ENCODE data around the gene SPSB4. TPM values are rescaled to one million over a fixed set of nuclear protein-coding genes. Genes with fewer than 3 reads are reported as not detected.

Gene SPSB4
- total and polyA plus RNA-seq, 10 of the 15 experiments (the other 5 are each of a cell fraction or from before 2014, with no cell fraction given) = not detected

- H3K27me3 ChIP-seq (replicated peaks in 1 of 2; ENCODE audit: control insufficient read depth in 2 of 2, insufficient read depth in 2 of 2, low read length in 1 of 2) = no peaks in the 10 kb centered on the region; a peak in 3 of 4 replicates
- H3K79me2 ChIP-seq (ENCODE audit: control insufficient read depth, insufficient read depth, low read length) = no peaks in the 10 kb centered on the region
- POLR2A ChIA-PET = no interaction called here
- in situ Hi-C loops (cut with MboI) (no loop called here), intact Hi-C loops (cut with micrococcal nuclease; ENCODE audit: unreplicated experiment) (no loop called here)
- RAD21 ChIA-PET (ENCODE audit: unreplicated experiment) = no interaction called here
- no peak overlapping the region for H2AFZ ChIP-seq (ENCODE audit: control insufficient read depth, low read depth, low read length)
- SMC1A ChIA-PET (ENCODE audit: uncharacterized antibody, unreplicated experiment) = no interaction called here
- no peak for TF ChIP-seq TCF12 (IDR thresholded peaks at IDR 0.05; ENCODE audit: low read depth, low read length)
- no peak for TF ChIP-seq TCF7 (IDR thresholded peaks at IDR 0.05; ENCODE audit: borderline replicate concordance)
- no peak overlapping the region for H3K27ac ChIP-seq (ENCODE audit: control insufficient read depth, insufficient read depth)
- H3K4me2 ChIP-seq (ENCODE audit: control insufficient read depth, insufficient read depth) = no peak overlapping the region
- no peak overlapping the region for H3K9ac ChIP-seq (ENCODE audit: control insufficient read depth, insufficient read depth, low read length)
- BruUV-seq (replicated peaks) = no TSS peak
- FAIRE-seq (no peak), ATAC-seq (no peak), DNase-seq (ENCODE audit: low read depth, low spot score) (no peak)
- no peaks in the 10 kb centered on the region for H3K36me3 ChIP-seq (ENCODE audit: control insufficient read depth in 2 of 2, insufficient read depth in 2 of 2, low read length in 1 of 2)
- H4K20me1 ChIP-seq (ENCODE audit: control insufficient read depth, insufficient read depth) = no peaks in the 10 kb centered on the region
- H3K4me1 ChIP-seq (ENCODE audit: control insufficient read depth, insufficient read depth, low read length) = no peaks in the 10 kb centered on the region
- H3K4me3 ChIP-seq = no peak overlapping the region
- CTCF ChIA-PET = interaction anchor here (1.2 kb wide), 1 partner anchor 13 kb away, joined by 3 read pairs; no protein-coding TSS in a partner anchor
- 75% methylated on average over 60 of the region's 81 CpGs for WGBS (ENCODE audit: insufficient coverage, insufficient replicate concordance, low lambda C conversion rate, missing lambda C conversion rate)
- H3K9me3 ChIP-seq (replicated peaks; ENCODE audit: control insufficient read depth, insufficient read depth, low read length) = no peaks in the 10 kb centered on the region
Observed at GRCh38 chr3:141065841-141066805, 15.0 kb downstream of the SPSB4 start.

GRCh38 chr3:141067206-141067974, 16.2 kb downstream of the SPSB4 start:
- Histone ChIP-seq H3K9ac (ENCODE audit: control insufficient read depth, insufficient read depth, low read length) (no peak overlapping the region), H3K36me3 (ENCODE audit: control insufficient read depth in 2 of 2, insufficient read depth in 2 of 2, low read length in 1 of 2) (no peaks in the 10 kb centered on the region), H3K4me2 (ENCODE audit: control insufficient read depth, insufficient read depth) (no peak overlapping the region), H3K27ac (ENCODE audit: control insufficient read depth, insufficient read depth) (no peak overlapping the region), H3K27me3 (replicated peaks in 1 of 2; ENCODE audit: control insufficient read depth in 2 of 2, insufficient read depth in 2 of 2, low read length in 1 of 2) (no peaks in the 10 kb centered on the region; a peak in 3 of 4 replicates), H3K4me3 (no peak overlapping the region), H3K4me1 (ENCODE audit: control insufficient read depth, insufficient read depth, low read length) (no peaks in the 10 kb centered on the region), H3K79me2 (ENCODE audit: control insufficient read depth, insufficient read depth, low read length) (no peaks in the 10 kb centered on the region), H2AFZ (ENCODE audit: control insufficient read depth, low read depth, low read length) (no peak overlapping the region), H4K20me1 (ENCODE audit: control insufficient read depth, insufficient read depth) (no peaks in the 10 kb centered on the region), H3K9me3 (replicated peaks; ENCODE audit: control insufficient read depth, insufficient read depth, low read length) (no peaks in the 10 kb centered on the region)
- FAIRE-seq = no peak
- ChIA-PET RAD21 (ENCODE audit: unreplicated experiment) (no interaction called here), CTCF (interaction anchor here (0.9 to 1.2 kb wide), 2 partner anchors 12 to 124 kb away, joined by 3 to 4 read pairs; no protein-coding TSS in a partner anchor), SMC1A (ENCODE audit: uncharacterized antibody, unreplicated experiment) (no interaction called here), POLR2A (no interaction called here)
- 7% methylated on average over 8 of the region's 8 CpGs for WGBS (ENCODE audit: insufficient coverage, insufficient replicate concordance, low lambda C conversion rate, missing lambda C conversion rate)
- TF ChIP-seq ZBED1 (IDR thresholded peaks at IDR 0.05; ENCODE audit: borderline replicate concordance) = no peak
- no peak for TF ChIP-seq STAT1 (conservative IDR thresholded peaks at IDR 0.05)
- TF ChIP-seq LARP7 (IDR thresholded peaks at IDR 0.05) = no peak
- no peak for TF ChIP-seq MYB (IDR thresholded peaks at IDR 0.05; ENCODE audit: borderline replicate concordance, low read depth, low read length)
- no peak for TF ChIP-seq PAX8 (IDR thresholded peaks at IDR 0.05)
- TF ChIP-seq TAF1 (IDR thresholded peaks at IDR 0.05; ENCODE audit: borderline replicate concordance, low read depth, low read length) = no peak
- TF ChIP-seq MEF2B (IDR thresholded peaks at IDR 0.05; ENCODE audit: partially characterized antibody, poor library complexity, severe bottlenecking) = no peak
- no peak for TF ChIP-seq JUNB (IDR thresholded peaks at IDR 0.05)
- no peak for TF ChIP-seq IRF4 (IDR thresholded peaks at IDR 0.05; ENCODE audit: low read depth, low read length)
- no peak for TF ChIP-seq HDAC2 (IDR thresholded peaks at IDR 0.05)
- no peak for DNase-seq (ENCODE audit: low read depth, low spot score)
- intact Hi-C loops (cut with micrococcal nuclease; ENCODE audit: unreplicated experiment) (no loop called here), in situ Hi-C loops (cut with MboI) (no loop called here)
- no peak for ATAC-seq
- no TSS peak for BruUV-seq (replicated peaks)

Data from GM12878 (cell line).